ENCODE data around the gene FBXO22.

- TF ChIP-seq CTCF (IDR thresholded peaks at IDR 0.05; ENCODE audit: low read depth, low read length) (no peak), MAX (IDR thresholded peaks at IDR 0.05; ENCODE audit: low read depth, low read length) (no peak), POLR2A (IDR thresholded peaks at IDR 0.05; ENCODE audit: extremely low read depth, insufficient read length) (no peak)
Observed at GRCh38 chr15:75869446-75869845, 34.2 kb upstream of the FBXO22 start.

All from NB4 (cell line).